HuH-7 (cell line): Measurements from ENCODE around the gene FDX2.

Experiments
- DNase-seq: peaks from one replicate; pipeline ENCODE4 v3.0.0; 2011; ENCODE audit warnings: low spot score

Gene FDX2

DNA sequence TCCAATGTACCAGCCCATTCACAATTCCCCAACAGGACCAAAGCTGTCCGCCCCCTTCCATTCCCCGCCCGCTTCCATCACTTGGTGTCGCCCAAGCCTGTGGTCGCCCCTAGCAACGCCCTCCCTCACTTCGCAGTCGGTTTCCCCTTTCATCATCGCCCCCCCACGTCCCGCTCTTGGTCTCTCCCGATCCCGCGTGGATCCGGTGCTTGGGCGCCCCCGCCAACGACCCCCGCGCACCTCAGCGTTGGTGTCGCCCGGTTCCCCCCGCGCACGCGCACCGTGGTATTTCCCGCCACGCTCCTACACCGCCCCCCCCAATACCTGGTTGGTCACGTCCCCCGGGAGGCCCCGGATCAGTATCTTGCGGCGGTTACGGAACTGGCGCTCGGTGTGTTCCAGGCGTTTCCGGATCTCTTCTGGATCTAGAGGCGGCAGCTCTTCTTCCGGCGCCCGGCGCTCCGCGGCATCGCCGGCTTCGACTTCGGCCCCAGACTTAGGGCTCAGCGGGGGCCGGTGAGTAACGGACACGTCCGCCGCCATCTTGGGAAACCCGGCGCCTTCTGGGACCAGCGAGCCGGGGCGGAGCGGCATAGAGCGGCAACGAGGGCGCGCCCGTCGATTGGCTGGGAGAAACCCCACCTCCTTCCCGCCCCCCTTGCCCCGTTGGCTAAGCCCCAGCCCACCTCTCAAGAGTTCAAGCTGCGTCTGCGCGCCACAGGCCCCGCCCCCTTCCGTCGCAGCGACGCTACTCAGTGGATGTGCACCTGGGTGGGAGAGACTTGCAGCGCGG is 17.3 kb upstream of the FDX2 start, which contains the start of gene RAVER1:
RAVER1 (minus strand) TSS at position 565 of the 793 bp plus-strand sequence; CDS start at position 543, 22 bp downstream.
- DNase-seq, result peak; percentile 96

DNA sequence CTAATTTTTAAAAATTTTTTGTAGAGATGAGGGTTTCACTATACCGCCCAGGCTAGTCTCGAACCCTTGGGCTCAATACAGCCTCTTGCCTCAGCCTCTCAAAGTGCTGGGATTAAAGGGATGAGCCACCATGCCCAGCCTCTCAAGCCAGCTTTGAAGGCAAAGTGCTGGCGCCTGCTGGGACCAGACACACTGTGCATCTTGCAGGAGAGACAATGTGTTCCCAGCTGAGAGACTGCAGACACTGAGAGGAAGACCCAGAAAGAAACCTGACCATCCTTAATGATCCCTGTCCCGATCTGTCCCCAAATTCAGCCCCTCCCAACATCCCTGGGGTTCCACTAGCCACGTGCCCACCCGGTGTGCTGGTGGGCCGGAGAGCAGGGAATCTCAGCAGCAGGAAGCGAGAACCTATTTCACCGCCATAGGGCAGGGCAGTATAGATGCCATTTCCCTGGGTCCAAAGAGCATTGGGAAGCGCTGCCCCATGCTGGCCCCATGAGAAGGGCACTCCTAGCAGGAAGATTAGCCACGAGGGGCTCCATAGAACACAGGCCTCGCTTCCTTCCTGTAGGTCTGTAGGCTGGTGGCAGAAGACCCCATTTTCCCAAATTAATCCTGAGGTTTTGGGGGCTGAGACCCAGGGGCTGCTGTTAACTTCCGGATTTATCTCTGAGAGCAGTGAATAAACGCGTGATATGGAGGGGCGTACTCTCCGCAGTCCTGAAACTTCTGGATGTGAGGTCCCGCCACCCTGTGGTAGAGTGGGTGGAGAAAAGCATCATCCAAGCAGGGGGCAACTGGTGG is 16.5 kb upstream of the FDX2 start:
- DNase-seq, result no peak

DNA sequence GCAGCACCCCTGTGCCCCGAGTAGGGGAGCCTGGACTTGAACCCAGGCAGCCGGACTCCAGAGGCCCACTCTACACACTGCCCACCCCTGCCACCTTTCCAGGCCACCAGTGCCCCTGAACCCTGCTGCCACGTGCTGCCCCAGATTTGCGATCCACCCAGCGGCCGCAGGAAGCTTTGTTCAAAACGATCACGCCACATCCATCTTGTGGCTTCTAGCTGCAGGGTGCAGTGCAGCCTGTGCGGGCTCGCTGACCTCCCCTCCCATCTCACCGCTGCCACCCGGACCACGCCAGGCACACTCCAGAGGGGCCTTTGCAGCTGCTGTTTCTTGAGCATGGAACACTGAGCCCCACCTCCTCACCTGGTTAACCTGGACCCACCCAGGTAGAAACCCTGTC is 13.7 kb upstream of the FDX2 start:
- no peak for DNase-seq

DNA sequence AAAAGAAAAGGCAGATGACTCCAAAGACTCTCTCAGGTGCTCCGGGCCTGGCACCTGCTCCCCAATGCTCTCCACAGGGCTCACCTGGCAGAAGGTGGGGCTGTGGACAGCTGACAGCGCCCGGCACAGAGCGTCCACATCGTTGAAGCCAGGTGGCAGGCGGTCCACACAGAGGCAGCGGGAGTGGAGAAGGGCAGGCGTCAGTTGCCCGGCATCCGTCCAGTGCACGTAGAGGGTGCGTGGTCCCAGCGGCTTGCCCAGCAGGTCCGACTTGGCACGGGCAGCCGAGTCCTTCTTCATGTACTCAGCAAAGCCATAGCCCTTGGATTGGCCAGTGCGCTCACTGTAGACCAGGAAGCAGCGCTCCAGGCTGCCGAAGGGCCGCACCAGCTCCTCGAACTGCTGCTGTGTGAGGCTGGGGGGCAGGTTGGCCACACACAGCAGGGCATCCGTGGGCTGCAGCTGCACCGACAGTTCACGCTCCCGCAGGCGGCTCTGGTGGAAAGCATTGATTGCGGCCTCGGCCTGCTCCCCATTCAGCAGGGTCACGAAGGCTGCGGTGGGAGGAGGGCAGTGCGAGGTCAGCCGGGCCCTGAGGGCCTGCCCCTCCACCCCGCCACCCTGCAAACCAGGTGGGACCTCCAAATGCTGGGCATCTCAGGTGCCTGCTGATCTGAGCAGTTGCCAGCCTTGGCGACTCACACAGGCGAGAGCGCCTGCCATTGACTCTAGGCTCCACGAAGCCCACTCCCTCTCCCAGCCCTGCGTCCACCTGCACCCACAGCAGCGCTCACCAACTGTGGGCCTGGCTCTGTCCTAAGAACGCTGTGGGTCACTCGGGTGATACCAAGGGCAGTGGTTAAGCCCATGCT is 13.0 kb upstream of the FDX2 start:
- DNase-seq, result no peak

DNA sequence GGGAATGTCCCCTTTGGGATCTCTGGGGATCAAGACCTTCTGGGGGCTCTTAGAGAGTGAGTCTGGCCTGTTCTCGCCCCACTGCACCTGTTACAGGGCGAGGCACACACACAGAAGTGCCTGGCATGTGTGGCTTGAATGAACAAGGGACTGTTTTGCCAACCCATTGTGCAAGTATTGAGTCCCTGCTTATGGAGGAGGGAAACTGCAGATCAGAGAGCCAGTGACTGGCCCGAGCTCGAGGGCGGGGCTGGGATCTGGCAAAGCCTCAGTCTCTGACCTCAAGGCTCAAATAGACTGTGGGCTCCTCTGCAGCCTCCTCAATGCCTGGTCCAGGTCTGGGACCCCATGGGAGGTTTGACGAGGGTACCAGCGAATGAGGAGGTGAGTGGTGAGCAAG is 12.0 kb upstream of the FDX2 start:
- no peak for DNase-seq

DNA sequence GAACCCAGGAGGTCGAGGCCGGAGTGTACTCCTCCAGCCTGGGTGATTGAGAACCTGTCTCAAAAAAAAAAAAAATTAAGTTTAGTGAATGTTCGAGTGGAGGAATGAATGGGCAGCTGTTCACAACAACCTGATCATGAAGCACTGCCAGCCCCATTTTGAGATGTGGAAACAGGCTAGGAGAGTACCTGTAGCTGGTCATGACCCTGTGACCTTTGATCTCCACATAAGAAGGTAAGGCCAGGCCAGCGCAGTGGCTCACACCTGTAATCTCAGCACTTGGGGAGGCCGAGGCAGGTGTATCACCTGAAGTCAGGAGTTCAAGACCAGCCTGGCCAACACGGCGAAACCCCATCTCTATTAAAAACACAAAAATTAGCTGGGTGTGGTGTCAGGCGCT is 9.9 kb upstream of the FDX2 start:
- no peak for DNase-seq

DNA sequence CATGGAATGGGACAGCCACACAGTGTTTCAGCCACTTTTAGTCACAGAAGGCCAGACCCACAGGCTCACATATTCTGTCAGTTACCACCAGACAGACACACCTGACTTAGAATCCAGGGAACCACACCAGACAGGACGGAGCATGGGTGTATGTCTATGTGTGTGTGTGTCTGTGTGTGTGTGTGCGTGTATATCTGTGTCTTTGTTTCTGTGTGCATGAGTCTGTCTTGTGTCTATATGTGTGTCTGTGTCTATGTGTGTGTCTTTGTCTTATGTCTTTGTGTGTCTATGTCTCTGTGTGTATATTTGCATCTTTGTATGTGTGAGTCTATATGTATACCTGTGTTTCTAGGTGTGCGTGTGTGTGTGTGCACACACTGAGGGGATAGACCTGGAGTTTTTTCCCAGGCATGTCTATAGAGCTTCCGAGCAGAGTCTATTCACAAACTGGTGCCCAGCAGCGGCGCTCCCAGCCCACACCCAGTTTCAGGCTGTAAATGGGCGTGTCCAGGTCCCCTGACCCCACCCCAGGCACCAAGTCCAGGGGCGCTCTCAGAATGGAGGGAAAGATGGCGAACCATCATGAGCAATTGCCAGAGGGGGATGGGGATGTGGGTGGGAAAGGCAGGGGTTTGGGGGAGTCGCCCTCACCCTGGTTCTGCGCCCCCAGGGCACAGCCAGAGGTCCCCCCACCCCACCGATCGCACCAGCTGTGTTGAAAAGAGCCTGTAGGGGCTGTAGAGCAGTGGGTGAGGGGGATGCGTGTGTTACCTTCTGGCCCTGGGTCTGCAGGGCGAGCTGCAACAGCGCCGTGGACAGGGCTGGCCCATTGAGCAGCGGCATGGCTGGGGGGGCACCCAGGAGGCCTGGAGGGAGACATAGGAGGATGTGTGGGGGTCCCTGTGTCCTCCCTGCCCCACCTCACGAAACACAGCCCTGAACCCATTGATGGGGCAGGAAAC is 6.3 kb upstream of the FDX2 start:
- DNase-seq, result no peak

DNA sequence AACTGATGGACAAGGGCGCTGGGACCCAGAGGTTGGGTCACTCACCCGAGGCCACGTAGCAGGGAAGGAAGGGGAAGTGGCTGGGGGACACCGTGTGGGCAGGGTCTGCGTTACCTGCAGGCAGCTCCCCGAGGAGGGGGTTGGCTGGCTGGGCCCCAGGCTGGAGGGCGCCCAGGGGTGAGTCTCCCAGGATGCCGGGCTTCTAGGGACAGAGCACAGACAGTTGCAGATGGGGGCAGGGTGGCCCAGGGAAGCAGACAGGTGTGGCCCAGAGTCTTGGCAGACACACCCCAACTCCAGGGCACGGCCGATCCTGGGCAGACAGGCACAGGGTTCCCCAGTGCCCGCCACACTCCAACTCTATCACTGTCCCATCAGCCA is 5.6 kb upstream of the FDX2 start:
- no peak for DNase-seq

DNA sequence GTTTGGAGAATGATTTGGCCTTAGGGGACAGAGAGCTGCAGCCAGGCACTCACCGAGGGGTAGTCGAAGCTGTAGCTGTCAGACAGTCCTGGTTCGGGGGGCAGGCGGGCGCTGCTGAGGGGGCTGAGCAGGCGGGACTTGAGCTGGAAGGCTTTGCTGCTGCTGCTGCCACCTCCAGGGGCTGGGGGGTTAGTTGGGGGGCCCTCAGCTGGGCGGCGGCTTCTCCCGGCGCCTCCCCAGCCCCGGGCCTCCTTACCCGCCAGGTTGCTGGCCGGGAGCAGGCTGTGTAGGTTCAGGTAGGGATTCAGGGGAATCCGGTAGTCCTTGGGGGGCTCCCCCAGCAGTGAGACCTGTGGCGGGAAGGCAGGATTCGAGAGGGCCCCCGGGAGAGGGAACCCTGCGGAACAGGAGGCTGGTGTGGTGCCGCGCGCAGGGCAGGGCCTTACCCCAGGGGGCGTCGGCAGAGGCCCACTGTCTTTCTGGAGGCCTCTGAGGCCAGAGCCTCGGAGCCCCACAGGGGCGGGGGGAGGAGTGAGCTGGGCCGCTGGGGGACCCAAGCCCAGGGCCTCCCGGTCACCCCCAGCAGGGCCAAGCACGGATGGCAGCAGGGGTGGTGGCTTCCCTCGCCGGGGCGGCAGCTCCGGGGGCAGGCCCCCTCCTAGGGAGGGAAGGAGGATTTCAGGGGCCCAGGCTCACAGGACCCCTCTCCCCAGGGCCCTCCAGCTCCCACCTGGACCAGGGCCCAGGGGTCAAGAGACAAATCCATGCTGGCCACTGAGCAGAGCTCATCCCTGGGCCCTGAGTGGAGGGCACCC is 5.0 kb upstream of the FDX2 start:
- no peak for DNase-seq

DNA sequence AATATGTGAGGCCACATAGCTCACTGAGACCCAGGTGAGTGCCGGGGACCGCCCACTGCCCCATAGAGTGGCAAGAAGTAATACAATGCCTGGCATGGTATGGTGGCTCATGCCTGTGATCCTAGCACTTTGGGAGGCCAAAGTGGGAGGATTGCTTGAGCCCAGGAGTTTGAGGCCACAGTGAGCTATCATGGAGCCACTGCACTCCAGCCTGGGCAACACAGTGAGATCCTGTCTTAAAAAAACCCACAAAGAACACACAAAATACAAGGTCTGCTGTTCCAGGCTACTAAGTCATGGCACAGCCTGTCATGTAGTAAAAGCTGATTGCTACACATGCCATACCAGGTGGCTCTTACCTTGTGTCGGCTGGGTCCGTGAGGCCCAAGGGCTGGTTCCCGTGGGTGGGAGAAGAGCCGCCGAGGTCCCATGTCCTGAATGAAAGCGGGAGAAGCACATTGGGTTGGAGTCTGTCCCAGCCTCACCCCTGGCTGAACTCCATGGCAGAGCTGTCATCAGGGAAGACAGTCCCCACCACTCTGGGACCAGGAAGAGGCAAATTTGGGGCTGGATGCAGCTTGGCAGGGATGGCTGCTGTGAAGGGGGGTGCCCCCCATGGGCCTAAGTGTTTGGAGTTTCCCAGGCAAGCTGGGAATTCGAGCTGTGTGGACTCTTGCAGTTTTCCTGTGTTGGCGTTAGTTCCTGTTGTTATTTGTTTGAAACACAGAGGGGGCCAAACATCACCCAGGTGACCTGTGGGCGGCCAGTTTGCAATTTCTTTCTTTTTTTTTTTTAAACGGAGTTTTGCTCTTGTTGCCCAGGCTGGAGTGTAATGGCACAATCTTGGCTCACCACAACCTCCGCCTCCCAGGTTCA is 3.2 kb upstream of the FDX2 start:
- DNase-seq, result no peak

DNA sequence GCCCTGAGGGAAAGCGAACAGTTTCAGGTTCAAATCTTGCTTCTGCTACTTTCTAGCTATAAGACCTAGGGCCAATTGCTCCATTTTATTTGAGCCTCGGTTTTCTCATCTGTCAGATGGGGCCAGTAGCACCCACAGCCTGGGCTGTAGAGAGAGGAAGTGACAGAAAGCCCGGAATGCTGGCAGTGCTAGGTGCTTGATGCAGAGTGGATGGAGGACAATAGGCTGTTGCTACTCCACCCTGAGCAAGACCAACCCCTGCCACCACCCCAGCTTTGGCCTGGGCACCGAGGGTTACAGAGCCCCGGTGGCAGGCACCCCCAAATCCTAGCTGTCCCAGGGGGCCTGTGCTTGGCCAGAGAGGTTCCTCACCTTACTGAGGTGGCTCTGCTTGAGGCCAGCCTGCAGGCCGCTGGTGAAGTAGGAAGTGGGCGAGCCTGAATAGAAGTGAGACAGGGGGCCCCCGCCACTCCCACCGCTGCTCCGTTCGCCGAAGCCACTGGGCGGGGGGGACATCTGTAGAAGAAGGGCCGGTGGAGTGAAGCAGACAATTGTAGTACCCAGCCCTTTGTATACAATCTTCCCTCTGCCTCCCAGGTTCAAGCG is 2.1 kb upstream of the FDX2 start:
- no peak for DNase-seq

DNA sequence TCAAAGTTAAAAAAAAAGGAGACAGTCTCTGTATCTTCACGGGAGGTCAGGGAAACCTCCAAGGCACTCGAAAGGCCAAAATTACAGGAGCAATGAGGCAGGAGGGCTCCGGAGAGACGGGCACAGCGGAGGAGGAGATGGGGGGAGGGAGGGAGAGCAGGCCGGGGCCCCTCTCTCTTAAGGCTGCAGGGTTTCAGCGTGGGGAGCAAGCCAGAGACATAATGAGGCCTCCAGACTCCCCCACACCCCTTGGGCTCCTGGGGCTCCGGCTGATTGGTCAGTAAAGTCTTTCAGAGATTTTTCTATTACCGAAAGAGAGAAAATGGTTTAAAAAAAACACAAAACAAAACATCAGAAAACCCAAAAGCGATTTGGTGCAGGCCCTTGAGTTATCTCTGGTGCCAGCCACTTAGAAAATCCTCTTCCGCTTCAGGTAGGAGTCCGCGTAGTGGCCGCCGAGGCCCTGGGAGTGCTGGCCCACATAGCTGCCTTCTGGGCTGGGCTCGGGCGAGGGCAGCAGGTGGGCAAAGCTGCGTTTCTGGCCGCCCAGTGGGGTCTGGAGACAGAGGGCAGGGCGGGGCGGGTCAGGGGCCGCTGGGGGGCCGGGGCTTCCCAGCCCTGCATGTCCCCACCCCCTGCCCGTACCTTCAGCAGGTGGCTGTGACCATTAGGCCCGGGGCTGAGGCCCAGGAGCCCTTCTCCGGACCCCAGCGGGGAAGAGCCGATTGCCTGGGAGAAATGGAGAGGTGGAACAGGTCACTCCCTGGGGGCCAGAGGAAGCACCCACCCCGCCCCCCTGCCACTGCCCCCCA is 1.4 kb upstream of the FDX2 start:
- DNase-seq, result no peak

DNA sequence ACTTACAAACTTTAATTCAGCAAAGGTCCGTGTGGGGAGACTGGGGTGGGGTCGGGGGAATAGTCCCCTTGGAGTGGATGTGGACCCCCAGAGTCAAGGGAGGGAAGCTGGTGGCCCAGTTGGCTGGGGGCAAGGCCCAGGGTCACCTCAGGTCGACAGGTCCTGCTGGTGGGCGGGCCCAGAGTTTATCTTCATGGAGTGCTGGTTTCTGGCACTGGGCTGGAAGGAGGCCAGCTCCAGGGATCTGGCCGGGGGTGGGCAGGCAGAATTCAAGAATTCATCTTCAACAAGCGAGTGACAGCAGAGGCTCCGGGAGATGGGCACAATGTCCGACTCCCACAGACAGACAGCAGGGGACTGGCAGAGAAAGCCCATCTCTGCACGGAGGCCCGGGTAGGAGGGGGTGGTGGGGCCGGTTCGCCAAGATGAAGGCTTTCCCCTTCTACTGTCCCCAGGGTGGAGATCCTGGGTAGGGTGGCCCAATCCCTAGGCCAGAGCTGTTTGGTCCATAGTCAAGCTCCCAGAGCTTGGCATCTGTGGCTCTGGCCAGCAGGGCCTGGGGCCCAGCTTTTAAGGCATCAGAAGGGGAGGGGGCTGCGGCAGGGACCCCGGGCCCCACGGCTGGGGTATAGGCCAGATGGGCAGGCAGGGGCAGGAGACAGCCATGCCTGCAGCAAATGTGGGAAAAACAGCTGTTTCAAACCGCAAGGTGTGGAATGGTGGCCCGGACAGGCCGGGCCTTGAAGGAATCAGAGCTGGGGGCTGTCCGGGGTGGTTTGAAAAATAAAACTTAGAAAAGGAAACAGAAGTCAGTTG is 622 bp upstream of the FDX2 start:
- DNase-seq, result no peak

DNA sequence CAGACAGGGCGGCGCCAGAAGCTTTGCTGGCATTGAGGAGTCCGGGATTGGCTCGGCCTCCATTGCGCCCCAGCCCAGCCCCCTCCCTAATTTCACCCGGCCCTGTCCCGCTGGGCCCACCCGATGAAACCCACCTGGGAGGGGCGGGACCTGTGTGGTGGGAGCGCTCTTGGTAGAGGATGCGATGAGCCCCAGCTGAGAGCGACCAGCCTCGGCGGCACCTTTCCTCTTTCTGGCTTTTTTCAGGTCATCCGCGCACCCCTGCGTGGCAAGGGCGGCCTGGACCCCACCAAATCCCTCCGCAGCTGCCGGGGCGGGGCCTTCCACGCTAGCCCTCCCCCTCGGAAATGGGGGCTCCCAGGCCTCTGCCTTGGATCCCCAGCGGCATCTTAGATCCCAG is 6.4 kb downstream of the FDX2 start, which contains the start of gene ZGLP1:
ZGLP1 (minus strand) TSS at position 393 of the 400 bp plus-strand sequence.
- DNase-seq, result no peak

DNA sequence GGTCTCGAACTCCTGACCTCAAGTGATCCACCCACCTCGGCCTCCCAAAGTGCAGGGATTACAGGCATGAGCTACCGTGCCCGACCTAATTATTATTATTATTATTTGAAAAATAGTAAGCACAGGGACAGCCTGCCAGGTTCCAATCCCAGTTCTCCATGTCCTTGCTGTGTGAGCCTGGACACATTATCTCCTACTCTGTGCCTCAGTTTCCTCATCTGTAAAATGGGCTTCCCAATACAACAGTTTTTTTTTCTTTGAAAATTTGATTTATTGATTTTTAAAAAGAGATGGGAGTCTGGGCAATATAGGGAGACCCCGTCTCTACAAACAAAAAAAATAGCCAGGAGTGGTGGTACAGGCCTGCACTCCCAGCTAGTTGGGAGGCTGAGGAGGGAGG is 9.5 kb downstream of the FDX2 start:
- no peak for DNase-seq

DNA sequence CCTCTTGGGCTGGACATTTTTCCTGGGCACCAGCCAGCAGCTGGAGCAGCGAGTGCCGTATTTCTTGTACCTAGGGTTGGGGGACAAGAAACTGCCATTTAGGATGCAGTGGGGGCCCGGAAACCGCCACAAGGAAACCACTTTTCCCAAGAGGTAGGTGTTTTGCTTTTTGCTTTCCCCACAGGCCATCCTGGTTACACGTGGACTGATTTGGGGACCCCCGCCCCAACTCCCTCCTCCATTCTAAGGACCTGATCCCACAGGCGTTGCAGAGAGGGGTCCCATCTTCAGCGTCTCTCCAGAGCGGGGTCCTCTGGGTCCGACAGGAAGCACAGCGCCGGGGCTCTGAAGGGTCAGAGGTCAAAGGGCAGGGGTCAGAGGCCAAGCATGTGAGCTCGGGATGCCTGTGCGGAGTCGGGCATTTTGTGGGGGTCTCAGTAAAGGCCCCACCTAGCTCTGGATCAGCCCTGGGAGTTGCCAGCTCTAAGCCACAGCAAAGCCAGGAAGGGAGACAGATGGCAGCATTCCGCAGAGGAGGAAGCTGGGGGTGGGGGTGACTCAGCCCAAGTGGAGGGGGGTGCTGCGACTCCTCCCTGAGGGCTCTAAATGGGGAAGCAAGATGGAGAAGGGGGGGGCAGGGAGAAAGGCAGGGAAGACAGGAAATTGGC is 10.5 kb downstream of the FDX2 start:
- DNase-seq, result no peak
